GM18498 (cell line): ENCODE measurements around the gene CARD11.
"Not testable (repeated sequence)": the region's sequence is repeated elsewhere in the genome, so short reads cannot be mapped to it uniquely, and the experiment has no call there.

Source experiments
- ATAC-seq: cut with Tn5 transposase; IDR thresholded peaks from one replicate; pipeline ENCODE4 v1.9.1; 2021; ENCODE audit warnings: mild to moderate bottlenecking, moderate library complexity; ENCODE audit not compliant: unreplicated experiment

CARD11 gene

GRCh38 chr7:3065724-3066143 lies 22.1 kb upstream of the CARD11 start:
- ATAC-seq: no peak

GRCh38 chr7:3064067-3064466 lies 20.4 kb upstream of the CARD11 start:
- ATAC-seq: no peak

DNA sequence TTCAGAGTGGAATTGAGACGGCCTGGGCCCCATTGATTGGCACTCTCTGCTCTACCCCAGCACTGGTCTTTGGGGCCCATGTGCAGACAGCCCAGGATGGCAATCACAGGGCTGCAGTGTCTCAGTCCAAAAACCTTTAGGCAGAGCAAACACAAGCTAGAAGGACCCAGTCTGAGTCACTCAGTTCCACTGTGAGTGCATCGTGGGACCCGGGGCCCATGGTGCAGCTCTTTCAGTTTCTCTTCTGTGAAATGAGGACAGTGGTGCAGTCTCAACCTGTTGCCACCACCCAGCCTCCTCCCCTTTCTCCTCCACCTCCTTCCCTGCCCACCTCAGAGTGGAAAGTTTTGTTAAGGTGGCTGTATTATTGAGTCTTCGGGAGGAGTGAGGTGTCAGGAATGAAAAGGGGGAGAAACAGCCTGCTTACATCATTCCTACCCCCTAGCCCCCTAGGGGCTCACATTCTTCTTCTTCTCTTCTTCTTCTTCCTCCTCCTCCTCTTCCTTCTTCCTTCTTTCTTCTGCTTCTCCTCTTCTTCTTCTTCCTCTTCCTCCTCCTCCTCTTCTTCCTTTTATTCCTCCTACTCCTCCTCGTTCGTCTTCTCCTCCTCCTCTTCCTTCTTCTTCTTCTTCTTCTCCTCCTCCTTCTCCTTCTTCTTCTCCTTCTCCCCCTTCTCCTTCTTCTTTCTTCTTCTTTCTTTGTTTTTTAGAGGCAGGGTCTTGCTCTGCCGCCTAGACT lies 19.5 kb upstream of the CARD11 start:
- ATAC-seq: peak; percentile 94

GRCh38 chr7:3057066-3057420 lies 13.4 kb upstream of the CARD11 start:
- no peak for ATAC-seq

- no peak for ATAC-seq
These were observed 12.8 kb upstream of the CARD11 start for GRCh38 chr7:3056234-3057065.

DNA sequence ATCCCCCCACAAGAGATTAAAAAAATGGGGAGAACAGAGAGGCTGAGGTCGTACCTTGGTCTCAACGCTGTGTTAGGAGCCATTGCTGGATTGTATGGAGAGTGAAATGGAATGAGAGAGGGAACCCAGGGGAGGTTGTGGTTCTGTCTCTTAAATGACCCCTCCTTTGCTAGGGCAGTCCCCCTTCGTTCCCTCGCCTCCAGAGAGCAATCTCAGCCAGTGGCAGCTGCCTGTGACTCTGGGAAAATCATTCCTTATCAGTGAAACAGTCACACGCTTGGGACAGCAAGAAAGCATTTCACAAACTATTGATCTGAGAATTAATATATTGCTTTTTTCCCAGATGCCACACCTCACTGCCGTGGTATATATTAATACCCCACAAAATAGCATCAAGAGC lies 12.0 kb upstream of the CARD11 start:
- no peak for ATAC-seq

DNA sequence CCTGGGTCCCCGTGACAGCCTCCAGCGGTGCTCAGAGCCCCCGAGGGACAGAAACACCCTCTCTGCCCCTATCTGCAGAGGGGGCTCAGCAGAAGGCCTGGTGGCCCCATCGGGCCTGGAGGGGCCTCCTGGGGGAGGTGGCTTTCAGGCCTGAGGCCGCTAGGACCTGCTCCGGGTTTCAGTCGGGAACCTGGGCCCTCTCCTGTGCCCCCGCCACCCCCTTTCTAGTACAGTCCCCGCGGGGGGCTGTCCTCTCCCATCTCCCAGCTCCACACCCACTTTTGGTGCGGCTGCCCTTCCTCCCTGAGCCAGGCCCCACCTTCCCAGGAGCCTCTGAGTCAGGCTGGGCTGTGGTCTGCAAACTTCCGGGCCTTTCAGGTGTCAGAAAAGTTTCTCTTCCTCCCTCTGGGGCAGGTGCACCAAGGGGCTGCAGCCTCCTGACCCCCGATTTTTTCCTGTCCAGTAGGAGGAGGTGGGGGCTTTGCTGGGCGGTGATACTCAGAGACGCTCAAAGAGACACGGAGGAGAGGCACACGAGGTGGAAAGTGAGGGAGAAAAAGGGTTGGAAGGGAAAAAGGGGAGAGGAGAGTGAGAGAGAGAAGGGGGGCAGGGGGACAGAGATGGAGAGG lies 692 bp downstream of the CARD11 start:
- peak; percentile 72 for ATAC-seq

DNA sequence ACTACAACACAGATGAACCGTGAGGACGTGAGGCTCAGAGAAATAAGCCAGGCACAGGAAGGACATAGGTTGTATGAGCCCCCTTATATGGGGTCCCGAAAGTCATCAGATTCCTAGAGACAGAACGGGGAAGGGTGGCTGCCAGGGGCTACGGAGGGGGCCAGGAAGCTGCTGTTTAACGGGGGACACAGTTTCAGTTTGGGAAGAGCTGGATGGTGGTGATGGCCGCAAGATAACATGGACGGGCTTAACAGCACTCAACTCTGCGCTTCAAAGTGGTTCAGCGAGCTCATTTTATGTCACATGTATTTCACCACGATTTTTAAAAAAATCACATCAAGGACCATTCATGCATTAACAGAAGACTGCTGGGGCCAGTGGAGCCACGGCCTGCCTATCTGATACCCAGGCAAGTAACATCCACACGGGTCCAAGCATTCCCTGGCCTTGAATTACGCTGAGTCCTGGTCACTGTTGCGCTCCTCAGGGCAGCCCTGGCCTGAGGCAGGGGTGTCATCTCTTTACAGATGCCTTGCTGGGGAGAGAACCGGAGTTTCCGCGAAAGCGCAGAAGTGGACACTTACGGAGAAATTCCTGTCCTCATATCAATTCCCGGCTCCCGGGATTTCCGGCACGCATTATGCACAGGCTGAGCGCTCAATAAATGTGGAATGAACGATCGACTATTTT lies 1.5 kb downstream of the CARD11 start:
- ATAC-seq: no peak

DNA sequence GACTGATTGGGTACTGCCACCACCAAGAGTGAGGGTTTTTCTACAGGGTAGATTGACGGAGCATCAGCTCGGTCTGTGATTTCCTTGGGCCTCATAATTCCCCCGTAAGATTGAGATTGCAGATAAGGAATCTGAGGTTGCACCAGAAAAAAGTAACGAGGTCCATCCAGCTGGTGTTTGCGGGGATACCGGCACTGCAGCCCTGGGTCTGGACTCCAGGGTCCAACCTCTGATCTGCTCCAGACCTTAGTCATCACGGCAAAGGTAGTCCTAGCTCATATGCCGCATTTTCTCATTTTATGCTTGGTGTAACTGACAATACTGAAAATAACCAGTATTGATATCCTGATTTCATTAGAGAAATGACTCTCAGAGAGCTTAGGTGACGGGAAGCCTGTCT lies 3.9 kb downstream of the CARD11 start:
- ATAC-seq: no peak

DNA sequence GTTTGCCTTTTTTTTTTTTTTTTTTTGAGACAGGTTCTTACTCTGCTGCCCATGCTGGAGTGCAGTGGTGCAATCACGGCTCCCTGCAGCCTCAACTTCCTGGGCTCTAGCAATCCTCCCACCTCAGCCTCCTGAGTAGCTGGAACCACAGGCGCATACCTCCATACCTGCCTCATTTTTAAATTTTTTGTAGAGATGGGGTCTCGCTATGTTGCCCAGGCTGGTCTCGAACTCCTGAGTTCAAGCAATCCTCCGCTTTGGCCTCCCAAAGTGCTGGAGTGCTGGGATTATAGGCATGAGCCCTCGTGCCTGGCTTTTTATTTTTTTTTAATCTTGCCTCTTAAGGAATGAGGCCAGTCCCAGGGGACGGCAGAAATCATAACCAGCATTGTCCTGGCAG lies 5.7 kb downstream of the CARD11 start:
- not testable (repeated sequence) for ATAC-seq

- ATAC-seq: no peak
These were observed 6.4 kb downstream of the CARD11 start for GRCh38 chr7:3037259-3037658.

GRCh38 chr7:3034591-3035150 lies 9.0 kb downstream of the CARD11 start:
- no peak for ATAC-seq

GRCh38 chr7:3033581-3033980 lies 10.1 kb downstream of the CARD11 start:
- no peak for ATAC-seq

DNA sequence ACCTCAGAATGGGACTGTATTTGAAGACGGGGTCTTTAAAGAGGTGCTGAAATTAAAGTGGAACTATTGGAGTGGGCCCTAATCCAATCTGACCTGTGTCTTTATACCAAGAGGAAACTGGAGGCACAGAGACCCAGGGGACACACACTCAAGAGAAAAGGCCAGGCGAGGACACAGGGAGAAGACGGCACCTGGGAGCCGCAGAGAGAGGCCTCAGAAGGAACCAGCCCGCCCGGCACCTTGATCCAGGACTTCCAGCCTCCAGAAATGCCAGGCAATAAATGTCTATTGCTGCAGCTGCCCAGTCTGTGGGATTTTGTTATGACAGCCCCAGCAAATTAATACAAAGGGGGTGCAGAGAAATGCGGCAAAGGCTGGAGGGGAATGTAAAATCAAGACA lies 10.5 kb downstream of the CARD11 start:
- ATAC-seq: no peak

DNA sequence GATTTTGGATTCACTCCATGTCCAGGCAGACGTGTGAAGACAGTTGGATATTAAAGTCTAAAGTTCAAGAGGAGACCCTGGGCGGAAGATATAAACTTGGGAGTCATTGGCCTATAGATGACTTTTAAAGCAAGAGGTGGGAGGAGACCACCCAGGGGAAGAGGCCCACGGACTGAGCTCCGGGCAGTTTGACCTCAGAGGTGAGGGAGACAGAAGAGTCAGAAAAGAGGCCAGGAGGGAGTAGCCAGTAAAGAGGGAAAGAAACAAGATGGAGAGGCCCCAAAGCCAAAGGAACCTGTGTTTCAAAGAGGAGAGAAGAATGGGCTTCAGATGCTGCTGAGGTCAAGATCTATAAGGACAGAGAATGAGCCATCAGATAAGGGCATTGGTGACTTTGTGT lies 11.4 kb downstream of the CARD11 start:
- no peak for ATAC-seq

- no peak for ATAC-seq
These were observed 14.5 kb downstream of the CARD11 start for GRCh38 chr7:3029138-3029537.

GRCh38 chr7:3028758-3029093 lies 14.9 kb downstream of the CARD11 start:
- ATAC-seq: no peak

DNA sequence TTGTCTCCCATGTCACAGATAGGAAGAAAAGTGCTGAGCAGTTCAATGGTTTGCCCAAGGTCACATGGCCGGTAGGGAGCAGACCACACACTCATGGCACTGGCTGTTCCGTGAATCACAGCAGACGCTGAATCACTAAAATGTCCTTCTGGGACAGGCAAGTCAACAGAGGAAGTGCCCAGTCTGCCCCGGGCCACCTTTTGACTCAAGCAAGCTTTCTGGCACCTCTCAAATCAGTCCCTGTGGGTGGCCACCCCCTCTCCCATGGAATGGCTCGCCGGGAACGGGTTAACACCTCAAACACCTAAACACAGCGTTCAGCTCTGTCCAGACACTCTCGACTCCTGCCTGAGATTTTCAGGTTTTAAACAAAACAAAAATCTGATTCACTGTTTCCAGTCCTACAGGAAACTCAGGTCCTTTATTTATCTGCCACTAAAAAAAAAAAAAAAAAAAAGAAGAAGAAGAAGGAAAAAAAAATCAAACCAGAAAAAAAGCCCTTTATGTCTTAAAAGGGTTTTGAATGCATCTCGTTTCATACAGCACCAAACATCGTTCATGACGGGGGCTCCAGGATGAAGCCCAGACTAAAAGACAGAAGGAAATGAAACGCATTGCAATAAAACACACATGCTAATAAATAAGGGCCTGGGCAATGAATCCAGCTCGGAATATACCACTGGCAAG lies 15.5 kb downstream of the CARD11 start:
- ATAC-seq: no peak

- ATAC-seq: no peak
These were observed 16.4 kb downstream of the CARD11 start for GRCh38 chr7:3027005-3027845.

- ATAC-seq: no peak
These were observed 18.1 kb downstream of the CARD11 start for GRCh38 chr7:3025616-3026015.
